Subcutaneous abdominal adipose tissue (tissue), 5 donors: ENCODE measurements around the gene CEBPZOS.
A peak's percentile ranks its signal among the peaks of the same experiment; 100 is the strongest.

Experiments used
- H3K27ac ChIP-seq: one replicate; pipeline ENCODE4 v1.7.0; 2013; ENCODE audit warnings: low read depth, mild to moderate bottlenecking, inconsistent platforms, low read length, moderate library complexity
- H3K27me3 ChIP-seq, 5 donors: one replicate each; pipeline ENCODE4 v1.7.0; 2013; ENCODE audit warnings: low read length in 5 of 5, inconsistent platforms in 1 of 5; ENCODE audit not compliant: control insufficient read depth in 5 of 5, insufficient read depth in 4 of 5
- H3K36me3 ChIP-seq, 5 donors: one replicate each; pipeline ENCODE4 v1.7.0; 2013; ENCODE audit warnings: low read length in 5 of 5; ENCODE audit not compliant: control insufficient read depth in 5 of 5, insufficient read depth in 5 of 5
- H3K4me1 ChIP-seq, 5 donors: one replicate each; pipeline ENCODE4 v1.7.0; 2013; ENCODE audit warnings: low read length in 5 of 5, mild to moderate bottlenecking in 3 of 5, moderate library complexity in 1 of 5; ENCODE audit not compliant: control insufficient read depth in 5 of 5, insufficient read depth in 5 of 5
- H3K4me3 ChIP-seq, 5 donors: one replicate each; pipeline ENCODE4 v1.7.0; 2013; ENCODE audit warnings: low read length in 5 of 5, low read depth in 1 of 5
- H3K9ac ChIP-seq, 5 donors: one replicate each; pipeline ENCODE4 v1.7.0; 2013; ENCODE audit warnings: low read length in 5 of 5, mild to moderate bottlenecking in 4 of 5, moderate library complexity in 3 of 5
- H3K9me3 ChIP-seq, 5 donors: one replicate each; pipeline ENCODE4 v1.7.0; 2013; ENCODE audit warnings: low read length in 5 of 5; ENCODE audit not compliant: control insufficient read depth in 5 of 5
- donor health status: healthy.
- donor health status: healthy.
- donor health status: healthy.
- donor health status: healthy.
- donor health status: healthy.

CEBPZOS gene

DNA sequence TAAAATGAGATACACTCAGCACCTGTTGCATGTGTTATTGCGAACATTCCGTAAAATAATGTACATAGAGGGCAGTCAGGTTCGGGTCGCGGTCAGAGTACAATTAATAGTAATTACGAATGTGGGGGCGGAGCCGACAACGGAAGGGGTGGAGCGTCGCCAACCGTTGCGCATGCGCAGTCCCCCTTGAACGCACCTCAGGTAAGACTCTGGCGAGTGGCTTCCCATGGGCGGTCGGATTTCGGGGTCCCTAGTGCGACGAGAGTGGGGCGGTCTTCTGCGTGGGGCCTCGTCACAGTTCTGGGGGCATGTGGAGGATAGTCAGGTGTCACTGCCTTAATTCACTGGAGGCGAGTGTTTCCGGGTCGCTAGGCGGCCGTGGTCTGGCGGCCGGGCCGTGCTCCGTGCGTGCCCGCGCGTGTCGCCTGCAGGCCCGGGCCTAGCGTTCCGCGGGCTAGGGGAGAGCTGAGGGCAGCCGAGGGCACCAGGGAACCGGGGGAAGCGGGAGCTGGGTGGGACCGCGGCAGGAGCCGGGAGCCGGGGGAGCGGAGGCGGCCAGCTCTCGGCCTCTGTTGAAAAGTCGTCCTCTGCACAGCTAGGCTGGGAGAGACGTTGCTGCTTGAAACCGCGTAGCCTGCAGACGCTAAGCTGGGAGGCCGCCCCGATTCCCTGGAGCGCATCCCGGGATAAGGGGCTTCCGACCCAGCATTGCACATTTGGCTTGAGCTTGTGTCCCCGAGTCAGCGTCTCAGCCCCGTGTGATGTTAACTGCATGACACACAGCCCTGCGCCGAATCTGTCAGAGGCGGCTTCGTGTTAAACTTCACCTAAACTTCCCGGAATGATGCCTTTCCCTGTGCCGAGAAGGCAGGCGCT, at the start of gene CEBPZOS:
CEBPZOS (plus strand) TSS at position 177 of the 876 bp plus-strand sequence. CDS start 3,209 bp downstream, outside the sequence.
- Histone ChIP-seq H3K36me3 (peaks cover 4 to 12% (median 9%) of the 10 kb centered on the region in 5 donors), H3K4me3 (peak within 1 kb of the TSS; percentile 77 to 94 (median 85)), H3K9ac (peak within 1 kb of the TSS; percentile 68 to 96 (median 87)), H3K27ac (peak within 1 kb of the TSS; percentile 91), H3K4me1 (peaks cover 0 to 20% (median 16%) of the 10 kb centered on the region in 5 donors), H3K9me3 (no peaks in the 10 kb centered on the region), H3K27me3 (no peaks in the 10 kb centered on the region)

- no peak overlapping the region for H3K4me3 ChIP-seq
- H3K4me1 ChIP-seq: peaks cover 0 to 7% (median 0%) of the 10 kb centered on the region in 5 donors
- no peaks in the 10 kb centered on the region for H3K27me3 ChIP-seq
- H3K9me3 ChIP-seq: no peaks in the 10 kb centered on the region
- H3K9ac ChIP-seq: no peak overlapping the region
- H3K27ac ChIP-seq: no peak overlapping the region
- peaks cover 27 to 47% (median 40%) of the 10 kb centered on the region in 5 donors for H3K36me3 ChIP-seq
These were observed 48.0 kb upstream of the CEBPZOS start for GRCh38 chr2:37148325-37148724.

DNA sequence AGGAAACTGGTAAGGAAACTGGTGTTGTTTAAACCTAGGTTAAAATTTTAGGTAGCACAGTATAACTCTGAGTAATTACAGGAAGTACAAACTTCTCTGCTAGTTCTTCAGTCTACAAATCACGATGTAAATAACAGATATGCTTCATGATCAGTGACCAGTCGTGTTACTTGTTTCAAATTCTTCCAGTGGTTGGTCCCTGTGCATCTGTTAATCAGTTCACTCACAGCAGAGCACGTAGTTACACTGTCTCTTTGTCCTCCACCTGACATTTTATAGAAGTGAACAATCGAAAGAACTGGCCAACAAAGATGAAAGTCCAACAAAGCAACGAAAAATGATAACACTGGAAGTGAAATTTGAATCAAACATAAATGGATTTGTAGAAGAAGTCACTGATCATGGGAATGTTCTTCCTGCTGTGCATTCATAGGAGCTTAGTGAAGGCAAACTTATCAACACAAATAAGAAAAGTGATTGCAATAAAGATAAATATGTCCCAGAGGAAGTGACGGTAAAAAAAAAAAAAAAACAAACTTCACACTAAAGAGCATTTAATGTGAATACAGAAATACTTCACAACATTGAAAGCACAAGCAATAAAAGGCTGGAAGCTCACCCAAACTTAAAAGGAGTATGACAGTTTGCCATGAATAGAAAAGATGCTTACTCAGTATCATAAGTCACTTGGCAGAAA, 46.5 kb upstream of the CEBPZOS start:
- Histone ChIP-seq H3K4me3 (no peak overlapping the region), H3K9ac (no peak overlapping the region), H3K27ac (no peak overlapping the region), H3K9me3 (no peaks in the 10 kb centered on the region), H3K36me3 (peaks cover 20 to 32% (median 27%) of the 10 kb centered on the region in 5 donors), H3K4me1 (peaks cover 0 to 7% (median under 1%) of the 10 kb centered on the region in 5 donors), H3K27me3 (no peaks in the 10 kb centered on the region)

GRCh38 chr2:37153224-37153623, 43.1 kb upstream of the CEBPZOS start:
- H3K27ac ChIP-seq: no peak overlapping the region
- H3K4me3 ChIP-seq: no peak overlapping the region
- no peaks in the 10 kb centered on the region for H3K27me3 ChIP-seq
- H3K36me3 ChIP-seq: peaks cover 5 to 9% (median 6%) of the 10 kb centered on the region in 5 donors
- H3K9me3 ChIP-seq: no peaks in the 10 kb centered on the region
- H3K9ac ChIP-seq: no peak overlapping the region
- peaks cover 1 to 28% (median 24%) of the 10 kb centered on the region in 5 donors for H3K4me1 ChIP-seq

GRCh38 chr2:37154785-37155184, 41.5 kb upstream of the CEBPZOS start:
- H3K4me3 ChIP-seq: no peak overlapping the region

DNA sequence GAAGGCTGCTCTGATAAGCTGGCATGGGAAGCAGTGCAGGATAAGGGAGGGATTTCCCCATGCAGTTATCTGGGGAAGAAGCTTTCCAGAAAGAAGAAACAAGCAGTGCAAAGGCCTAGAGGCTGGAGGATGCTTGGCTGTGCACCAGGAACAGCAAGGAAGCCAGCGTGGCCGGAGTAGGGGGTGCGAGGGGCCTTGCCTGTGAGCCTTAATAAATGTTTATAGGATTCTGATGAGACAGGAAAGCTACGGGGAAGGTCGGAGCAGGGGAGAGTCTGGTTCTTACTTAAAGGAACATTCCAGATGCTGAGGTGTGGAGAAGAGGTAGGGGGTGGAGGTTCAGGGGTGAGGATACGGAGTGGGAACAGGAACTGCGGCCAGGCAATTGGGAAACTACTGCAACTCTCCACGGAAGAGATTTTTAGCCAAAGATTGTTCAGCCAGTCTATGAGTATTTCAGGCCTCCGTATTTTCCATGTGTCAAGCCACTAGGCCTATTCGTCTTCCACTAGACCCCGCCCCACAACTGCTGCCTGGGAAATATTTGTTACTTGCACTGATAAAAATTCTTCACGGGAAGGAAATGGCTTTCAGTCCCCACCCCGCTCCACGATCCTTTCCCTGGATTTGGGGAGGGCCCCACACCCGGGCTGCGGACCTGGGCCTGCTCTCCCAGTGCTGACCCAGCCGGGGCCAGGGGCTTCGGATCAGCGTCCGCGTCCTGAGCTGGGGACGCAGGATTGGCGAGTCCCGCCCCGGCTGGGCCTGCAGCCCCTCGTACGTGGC, 40.0 kb upstream of the CEBPZOS start:
- Histone ChIP-seq H3K27ac (peak overlapping the region; percentile 87), H3K4me3 (peak overlapping the region; percentile 86 to 93 (median 87)), H3K27me3 (no peaks in the 10 kb centered on the region), H3K9ac (peak overlapping the region; percentile 85 to 97 (median 95)), H3K4me1 (peaks cover 1 to 31% (median 23%) of the 10 kb centered on the region in 5 donors), H3K36me3 (peaks cover 0 to 2% (median 0%) of the 10 kb centered on the region in 5 donors), H3K9me3 (no peaks in the 10 kb centered on the region)

More at GRCh38 chr2:37154785-37155184, 41.5 kb upstream of the CEBPZOS start:
- Histone ChIP-seq H3K27ac (no peak overlapping the region), H3K27me3 (no peaks in the 10 kb centered on the region), H3K9ac (peak overlapping the region in 2 of 5 donors; percentile 2 to 43), H3K9me3 (no peaks in the 10 kb centered on the region), H3K4me1 (peaks cover 1 to 31% (median 26%) of the 10 kb centered on the region in 5 donors), H3K36me3 (peaks cover 0 to 2% (median 0%) of the 10 kb centered on the region in 5 donors)

DNA sequence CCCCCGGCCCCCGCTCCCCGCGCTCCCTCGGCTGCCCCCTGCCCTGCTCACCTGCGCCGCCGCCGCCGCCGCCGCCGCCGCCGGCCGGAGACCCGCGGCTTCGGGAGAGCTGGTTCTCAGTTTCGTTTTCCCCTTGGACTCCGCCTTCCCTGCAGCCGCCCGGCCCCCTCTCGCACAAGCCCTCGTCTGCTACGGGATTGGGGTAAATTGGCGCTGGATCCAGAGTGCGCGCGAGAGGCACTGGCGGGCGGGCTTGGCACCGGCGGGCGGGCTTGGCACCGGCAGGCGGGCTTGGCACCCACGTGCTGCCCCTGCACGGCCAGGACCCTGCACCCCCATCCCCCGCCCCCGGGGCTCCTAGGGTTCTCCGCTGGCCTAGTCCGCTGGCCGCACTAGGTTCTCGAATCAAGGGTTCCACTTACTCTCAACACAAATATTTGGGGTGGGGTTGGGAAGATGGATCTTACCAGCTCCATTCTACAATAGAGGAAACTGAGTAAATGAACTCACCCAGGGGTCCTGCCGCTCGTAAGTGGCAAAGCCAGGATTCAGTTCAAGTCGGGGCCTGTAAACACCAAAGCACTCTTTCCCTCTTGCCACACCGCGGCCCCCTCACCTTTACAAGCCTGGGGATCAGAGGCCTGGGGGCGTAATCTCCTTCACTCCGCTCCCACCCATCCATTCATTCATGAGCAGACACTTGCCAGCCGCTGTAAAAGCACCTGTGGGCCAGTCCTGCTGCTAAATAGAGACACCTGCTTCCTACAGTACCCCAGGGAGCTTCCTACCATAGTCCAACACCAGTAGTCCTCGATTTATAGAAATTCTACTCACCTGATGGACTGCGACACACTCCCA, 39.2 kb upstream of the CEBPZOS start, which contains the start of gene EIF2AK2:
EIF2AK2 (minus strand) TSS at position 124 of the 858 bp plus-strand sequence. CDS start 9,174 bp downstream, outside the sequence.
- peaks cover 1 to 31% (median 23%) of the 10 kb centered on the region in 5 donors for H3K4me1 ChIP-seq
- H3K36me3 ChIP-seq: peaks cover 0 to 2% (median 0%) of the 10 kb centered on the region in 5 donors
- no peaks in the 10 kb centered on the region for H3K9me3 ChIP-seq

GRCh38 chr2:37164757-37165156, 31.5 kb upstream of the CEBPZOS start:
- no peak overlapping the region for H3K27ac ChIP-seq
- no peaks in the 10 kb centered on the region for H3K36me3 ChIP-seq
- no peak overlapping the region for H3K9ac ChIP-seq
- H3K4me1 ChIP-seq: peaks cover 0 to 5% (median 0%) of the 10 kb centered on the region in 5 donors
- no peak overlapping the region for H3K4me3 ChIP-seq
- peaks cover 0 to 5% (median 0%) of the 10 kb centered on the region in 5 donors for H3K9me3 ChIP-seq
- no peaks in the 10 kb centered on the region for H3K27me3 ChIP-seq

More for the DNA sequence above, 39.2 kb upstream of the CEBPZOS start, which contains the start of gene EIF2AK2:
- Histone ChIP-seq H3K4me3 (peak within 1 kb of the TSS; percentile 86 to 93 (median 87)), H3K9ac (peak within 1 kb of the TSS; percentile 85 to 97 (median 95)), H3K27ac (peak within 1 kb of the TSS; percentile 87), H3K27me3 (no peaks in the 10 kb centered on the region)
